Endometrial microvascular endothelial cells (primary cell): ENCODE results near the gene BLMH. TPM values are rescaled to one million over a fixed set of nuclear protein-coding genes. Genes with fewer than 3 reads are reported as not detected.
"Not testable (repeated sequence)": the region's sequence is repeated elsewhere in the genome, so short reads cannot be mapped to it uniquely, and the experiment has no call there.

Source experiments
- in situ Hi-C: cut with HindIII; loops from 2 replicates; pipeline ENCODE4 v1.10.0; 2017; ENCODE audit warnings: low sequenced_read_pairs, low pct_unique_long_range_greater_than_20kb; ENCODE audit errors: inconsistent ontology term
- total RNA-seq: library from RNA; depleted of rRNA; stranded (reverse); fragments of >200 nt; gene quantifications from one replicate; pipeline ENCODE4 v1.2.3, GENCODE V29; 2015; ENCODE audit errors: inconsistent ontology term

Gene BLMH
- total RNA-seq, 1 donor from 2014 or later, result 37.7 TPM

DNA sequence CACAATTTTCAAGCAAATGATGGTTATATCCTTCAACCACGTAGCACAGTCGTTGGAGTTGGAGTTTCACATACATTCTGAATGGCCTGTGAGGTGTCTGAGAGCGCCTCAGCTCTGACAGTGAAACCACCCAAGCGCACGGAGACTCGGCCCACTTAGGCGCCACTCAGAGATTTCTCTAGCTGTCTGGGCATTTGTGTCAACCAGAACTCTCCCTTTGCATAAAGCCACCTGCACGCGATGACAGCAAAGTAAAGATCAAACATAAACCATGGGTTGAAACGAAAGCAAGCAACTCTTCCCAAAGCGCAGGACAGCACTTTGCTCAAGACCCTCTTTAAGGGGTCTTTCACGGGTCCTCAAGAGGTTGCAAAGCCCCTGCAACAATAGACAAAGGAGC is 56.8 kb downstream of the BLMH start:
- in situ Hi-C loops, result no loop called here

DNA sequence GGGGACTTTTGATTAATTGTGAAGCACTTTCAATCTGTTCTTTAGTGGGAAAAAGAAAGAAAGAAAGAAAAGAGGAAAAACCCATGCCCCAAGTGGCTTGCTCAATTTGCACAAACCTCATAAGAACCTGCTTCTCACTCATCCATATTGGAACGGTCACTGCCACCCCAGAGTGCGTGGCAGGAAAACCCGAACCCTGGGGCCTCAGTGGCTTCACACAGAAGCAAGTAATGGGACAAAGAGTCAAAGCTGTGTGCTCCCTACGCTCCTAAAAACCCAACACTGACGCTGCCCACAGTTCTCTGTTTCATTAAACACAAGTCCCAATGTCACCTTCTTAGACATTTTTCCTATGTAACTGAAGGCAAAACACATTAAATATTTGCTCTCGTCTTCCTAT is 57.4 kb downstream of the BLMH start:
- in situ Hi-C loops, result no loop called here

DNA sequence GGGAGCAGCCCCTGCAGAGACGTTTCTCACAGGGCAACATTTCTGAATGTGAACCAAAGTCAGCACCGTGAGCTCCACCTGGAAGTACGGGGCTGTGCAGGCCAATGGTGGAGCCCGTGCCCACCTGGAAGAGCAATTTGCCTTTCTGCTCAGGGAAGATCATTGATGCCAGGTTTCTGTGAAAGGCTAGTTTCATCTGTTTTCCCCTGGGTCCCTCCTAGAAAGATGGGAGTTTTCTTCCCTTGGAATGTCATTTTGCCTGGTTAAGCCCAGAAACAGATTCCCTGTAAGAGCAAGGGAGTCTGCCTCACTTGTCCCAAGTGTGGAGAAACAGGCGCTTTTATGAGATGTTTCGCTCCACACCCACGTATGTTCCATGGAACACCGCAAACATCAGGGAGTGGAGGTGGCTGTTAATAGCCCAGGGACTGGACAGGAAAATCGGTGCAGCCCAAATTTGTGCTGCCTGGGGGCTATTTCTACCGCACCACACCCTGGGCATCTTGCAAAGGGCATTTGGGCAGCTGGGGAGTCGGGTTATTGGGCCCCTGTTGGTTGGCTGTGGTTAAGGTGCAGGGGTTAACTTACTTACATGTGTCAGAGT is 58.8 kb downstream of the BLMH start:
- in situ Hi-C loops, result no loop called here

DNA sequence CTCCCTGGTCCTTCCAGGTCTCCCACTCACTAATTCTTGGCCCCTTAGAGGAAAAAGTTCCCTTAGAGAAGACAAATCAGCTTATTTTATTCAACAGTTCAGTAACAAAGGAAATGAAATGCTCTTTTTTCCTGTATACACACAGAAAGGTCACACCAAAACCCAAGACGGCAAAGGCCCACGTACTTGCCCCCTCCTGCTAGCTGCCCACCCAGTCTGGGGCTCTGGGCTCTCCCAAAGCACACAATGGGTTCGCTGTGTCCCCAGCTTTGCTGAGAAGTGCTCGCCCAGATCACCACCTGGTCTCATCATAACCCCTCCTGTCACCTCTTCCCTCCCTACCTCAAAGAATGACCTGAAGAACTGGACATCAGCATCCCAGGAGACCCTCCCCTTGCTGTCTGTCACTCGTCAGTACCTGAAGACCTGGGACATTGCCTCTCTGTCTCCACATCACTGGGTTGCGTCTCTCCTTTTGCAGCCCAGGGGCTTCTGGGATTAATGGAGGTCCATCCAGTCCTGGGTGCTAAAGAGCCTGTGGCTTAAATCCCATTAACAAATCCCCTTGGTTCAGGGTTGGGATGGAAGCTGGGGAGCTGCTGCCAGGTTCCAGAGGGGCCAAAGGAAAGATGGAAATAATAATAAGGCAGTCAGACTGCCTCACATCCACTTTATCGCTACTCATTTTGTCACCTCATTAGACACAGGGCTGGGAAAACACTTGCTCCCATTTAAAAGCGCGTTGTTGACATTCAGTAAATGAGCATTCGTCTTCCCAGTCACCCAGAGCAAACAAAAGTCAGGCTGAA is 59.5 kb downstream of the BLMH start:
- in situ Hi-C loops, result no loop called here

DNA sequence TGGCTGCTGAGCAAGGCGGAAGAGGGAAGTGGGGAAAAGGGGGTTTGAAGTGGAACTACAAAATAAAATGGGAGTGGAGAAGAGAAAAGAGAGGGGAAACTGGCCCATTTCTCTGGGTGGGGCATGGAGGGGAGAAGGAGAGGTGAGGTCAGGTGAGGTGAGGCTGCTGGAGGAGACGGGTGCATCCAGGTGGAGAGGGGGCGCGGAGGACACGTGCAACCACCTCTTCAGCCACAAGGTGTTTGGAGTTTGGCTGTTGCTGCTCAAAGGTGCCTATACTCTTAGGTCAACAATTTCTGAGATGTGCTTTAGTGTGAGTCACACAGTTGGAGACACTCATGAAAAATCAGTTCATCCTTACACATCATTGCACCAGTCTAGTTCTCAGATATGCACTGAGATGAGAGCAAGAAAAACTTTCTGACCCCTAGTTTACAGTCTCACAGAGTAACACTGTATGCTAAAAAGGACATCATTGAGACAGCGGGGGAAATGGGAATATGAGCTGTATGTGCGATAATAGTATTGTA is 61.1 kb downstream of the BLMH start:
- in situ Hi-C loops, result no loop called here

DNA sequence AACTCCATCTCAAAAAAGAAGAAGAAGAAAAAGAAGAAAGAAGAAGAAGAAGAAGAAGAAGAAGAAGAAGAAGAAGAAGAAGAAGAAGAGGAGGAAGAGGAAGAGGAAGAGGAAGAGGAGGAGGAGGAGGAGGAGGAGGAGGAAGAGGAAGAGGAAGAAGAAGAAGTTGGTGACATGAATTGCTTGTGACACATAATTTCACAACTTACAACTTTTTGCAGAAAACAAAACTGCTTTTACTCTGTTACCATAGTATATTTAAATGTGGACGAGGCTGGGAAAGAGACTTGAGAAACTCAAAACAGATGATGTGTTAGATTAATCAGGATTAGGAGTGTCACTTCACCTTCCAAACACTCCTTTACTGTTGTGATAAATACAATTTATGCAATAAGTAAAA is 61.7 kb downstream of the BLMH start:
- in situ Hi-C loops, result not testable (repeated sequence)

DNA sequence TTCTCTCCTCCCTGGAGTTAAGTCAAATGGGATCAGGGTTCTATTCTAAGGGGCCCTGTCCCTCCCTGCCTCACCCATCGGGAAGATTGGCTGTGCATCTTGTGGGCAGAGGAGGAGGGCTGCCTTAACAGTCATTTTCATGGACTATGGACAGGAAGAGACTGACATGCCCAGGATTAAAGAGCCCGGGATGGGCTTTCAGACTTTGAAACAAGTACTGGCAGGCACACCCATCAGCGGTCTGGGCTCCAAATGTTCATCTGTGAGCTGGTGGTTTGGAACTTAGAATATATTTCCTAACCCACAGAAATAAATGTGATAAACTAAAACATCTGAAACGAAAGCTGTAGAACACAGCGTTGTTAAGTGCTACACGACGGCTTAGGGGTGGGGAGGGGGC is 62.7 kb downstream of the BLMH start:
- in situ Hi-C loops, result no loop called here

DNA sequence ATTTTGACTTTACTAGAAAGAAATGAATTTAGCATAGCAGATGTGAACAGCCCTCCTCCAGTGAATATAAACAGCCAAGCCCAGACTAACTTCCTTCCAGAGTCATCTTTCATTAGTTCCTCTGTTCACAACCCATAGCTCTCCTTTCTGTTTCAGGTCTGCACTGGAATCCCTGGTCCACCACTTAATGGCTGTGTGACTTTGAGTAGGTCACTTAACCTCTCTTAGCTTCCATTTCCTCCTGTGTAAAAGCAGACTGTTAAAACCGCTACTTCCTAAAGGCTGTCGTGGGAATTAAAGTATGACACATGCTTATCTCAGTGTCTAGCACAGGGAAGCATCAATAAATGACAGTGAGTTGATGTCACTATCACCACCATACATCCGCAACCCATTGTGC is 63.7 kb downstream of the BLMH start:
- in situ Hi-C loops, result no loop called here

DNA sequence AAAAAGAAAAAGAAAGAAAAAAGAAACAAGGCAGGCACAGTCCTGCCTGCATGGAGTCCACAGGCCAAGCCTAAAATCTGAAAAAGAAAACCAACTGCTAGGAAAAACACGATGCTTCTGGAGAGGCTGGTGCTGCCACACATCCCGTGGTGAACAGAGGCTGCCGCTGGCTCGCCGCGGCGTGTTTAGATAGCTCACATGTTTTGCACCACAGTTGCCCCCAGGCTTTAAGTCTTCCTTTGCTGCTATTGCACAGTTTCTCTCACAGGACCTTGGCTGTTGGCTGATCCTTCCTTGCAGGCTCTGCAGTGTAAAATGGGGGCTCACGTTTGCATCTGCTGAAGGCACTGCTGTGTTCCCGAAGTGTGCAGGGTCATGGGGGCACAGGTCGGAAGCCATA is 64.9 kb downstream of the BLMH start:
- in situ Hi-C loops, result no loop called here

DNA sequence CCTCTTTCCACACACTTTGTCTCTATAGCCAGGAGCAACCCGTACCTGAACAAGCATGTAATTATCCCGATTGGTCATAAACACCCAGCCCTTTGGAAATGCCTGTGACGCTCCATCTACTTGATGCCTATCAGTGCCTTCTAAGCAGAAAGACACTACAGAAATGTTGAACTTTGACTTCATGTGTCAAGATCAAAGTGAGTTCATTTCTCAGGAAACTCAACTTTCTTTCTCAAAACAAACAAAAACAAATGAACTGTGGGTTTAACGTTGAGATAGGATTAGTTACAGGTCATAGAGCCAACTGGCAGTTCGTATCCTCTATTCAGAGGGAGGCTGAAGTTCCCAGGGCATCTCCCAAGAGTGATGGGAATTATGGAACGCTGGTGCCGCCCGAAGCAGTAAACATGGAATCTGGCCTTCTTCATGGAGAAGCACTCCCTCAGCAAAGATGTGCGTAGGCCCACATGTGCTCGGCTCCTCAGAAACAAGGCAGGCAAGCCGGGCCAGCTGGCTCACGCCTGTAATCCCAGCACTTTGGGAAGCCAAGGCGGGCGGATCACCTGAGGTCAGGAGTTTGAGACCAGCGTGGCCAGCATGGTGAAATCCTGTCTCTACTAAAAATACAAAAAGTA is 65.7 kb downstream of the BLMH start:
- in situ Hi-C loops, result no loop called here

DNA sequence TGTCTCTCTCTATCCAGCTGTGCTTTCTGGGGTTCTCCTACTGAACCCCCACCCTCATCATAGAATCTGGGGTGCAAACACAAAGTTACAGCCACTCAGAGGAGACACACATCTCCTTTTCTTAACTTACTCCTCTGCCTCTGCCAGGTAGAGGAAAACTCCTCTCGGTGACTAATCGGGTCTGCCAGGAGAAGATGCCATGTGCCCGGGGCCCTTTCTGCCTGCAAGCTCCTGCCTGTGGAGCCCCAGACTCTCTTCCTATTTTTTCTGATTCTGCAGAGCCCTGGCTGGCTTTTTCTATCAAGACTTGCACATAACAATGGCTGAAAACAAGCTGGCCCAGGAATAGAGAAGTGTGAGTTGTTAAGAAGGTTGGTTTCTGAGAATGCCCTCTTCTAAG is 66.6 kb downstream of the BLMH start:
- in situ Hi-C loops, result no loop called here

DNA sequence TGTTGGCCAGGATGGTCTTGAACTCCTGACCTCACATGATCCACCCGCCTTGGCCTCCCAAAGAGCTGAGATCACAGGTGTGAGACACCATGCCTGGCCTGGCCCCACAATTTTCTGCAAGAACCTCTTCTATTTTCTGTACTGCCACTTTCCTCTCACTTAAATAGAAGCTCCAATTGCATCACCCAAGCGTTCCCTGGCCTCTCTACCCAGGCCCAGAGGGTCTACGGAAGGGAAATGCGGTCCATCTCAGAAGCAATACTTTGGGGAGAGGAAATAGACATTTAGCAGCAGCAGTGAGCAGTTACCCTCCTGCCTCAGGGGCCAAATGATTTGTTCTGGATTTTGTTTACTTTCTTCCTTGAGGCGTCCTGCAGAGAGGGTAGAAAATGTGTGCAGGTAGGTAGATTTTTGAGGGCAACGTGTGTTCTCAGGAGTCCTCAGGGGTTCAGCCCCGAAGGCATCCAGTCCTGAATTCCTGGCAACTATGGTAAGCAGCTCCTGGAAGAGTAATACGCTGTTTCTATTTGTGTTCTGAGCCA is 67.3 kb downstream of the BLMH start:
- in situ Hi-C loops, result no loop called here

DNA sequence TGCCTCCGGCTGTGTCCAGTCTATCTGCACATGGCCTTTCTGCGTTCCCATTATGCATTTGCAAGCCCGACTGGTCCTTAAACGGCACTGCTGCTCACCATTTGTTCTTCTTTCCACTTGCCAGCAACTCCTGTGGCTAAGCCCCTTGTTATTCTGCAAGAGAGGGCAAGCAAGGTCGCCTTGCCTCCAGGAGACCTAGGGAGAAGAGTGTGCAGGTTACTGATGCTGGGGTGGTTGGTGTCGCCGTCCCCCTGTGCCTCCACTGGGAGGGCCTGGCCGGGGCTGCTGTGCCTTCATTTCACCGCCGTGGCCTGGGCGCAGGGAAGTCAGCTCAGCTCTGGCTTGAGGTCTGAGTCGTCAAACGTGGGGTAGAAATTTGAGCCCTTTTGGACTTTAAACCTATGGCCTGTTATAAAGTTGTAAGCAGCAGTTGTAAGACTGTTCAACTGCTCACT is 69.0 kb downstream of the BLMH start:
- in situ Hi-C loops, result no loop called here

DNA sequence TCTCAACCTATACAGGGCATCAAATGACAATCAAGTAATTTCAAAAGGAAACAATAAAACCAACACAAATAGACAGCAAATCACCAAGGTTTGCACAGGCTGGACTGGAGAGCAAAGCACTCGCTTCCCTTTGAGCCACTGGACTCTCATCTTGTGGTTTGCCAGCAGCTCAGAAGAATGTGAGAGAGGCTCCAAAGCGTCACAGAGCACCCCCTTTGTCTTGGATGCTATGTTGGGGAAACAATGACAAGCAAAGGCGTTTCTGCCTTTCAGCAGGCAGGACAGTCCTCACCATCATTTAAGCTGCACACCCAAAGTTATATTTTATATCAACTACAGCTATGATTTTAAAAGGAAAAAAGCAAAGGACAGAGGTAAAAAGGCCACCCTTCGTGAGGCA is 69.5 kb downstream of the BLMH start:
- in situ Hi-C loops, result no loop called here

DNA sequence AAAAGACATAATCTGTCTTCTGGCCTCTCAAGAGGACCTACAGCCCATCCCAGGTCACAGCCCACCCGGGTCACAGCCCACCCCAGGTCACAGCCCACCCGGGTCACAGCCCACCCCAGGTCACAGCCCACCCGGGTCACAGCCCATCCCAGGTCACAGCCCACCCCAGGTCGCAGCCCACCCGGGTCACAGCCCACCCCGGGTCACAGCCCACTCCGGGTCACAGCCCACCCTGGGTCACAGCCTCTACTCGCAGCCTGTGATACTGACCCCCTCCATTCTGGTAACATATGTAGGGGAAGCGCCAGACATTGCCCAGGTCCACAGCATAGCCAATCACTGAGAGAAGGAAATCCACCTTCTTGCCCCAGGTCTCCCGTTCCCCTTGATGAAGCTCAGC is 70.4 kb downstream of the BLMH start:
- in situ Hi-C loops, result no loop called here

DNA sequence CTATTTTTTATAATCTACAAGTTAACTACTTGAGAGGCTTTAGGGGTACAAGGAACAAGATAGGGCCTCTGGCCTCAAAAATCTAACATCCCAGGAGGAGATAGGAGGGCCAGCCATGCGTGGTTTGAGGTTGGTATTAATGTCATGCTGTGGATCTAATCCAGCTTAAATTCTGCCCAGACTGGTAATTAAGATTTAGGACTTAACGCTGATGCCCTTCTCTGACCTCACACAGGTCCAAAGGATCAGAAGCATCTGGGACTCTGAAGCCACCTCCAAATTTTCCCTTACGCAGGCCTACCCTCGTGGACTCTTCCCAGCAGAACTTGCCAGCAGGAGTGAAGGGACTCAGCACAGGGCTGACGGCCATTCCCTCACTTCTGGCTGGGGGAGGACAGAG is 71.3 kb downstream of the BLMH start:
- in situ Hi-C loops, result no loop called here

DNA sequence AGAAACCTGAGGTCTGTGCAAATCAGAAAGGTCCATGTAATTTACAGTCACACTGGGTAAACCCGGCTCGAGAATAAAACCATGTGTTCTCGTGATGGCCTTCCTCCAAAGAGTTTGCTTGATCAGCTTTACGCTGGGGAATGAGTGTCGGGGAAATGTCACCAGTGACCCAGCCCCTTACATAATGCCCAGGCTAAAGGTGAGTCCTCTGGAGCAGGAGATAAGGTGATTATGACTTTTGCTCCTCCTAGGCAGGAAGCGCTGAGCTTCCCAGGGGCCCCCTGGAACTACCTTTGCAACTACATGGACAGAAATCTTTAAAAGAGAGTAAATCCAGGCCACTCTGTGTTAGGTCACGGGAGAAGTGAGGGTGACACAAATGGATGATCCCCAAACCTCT is 71.9 kb downstream of the BLMH start:
- in situ Hi-C loops, result no loop called here

DNA sequence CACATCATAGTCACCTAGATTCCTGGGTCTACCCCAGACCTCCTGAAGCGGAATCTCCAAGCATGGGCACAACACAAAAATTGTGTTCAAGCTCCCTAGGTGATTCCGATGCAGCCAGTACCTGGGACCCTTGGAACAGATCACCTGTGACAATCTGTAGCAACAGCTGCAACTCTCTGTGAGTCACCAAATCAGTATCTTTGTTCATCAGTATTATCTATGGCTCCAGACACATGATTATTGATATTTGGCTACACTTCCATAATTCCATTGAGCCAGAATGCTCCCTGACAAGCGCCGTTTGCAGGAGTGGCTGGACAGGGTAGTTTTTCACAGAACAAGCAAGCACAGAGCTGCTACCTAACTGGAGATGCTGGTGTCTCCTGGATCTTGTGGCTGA is 72.4 kb downstream of the BLMH start:
- in situ Hi-C loops, result no loop called here

DNA sequence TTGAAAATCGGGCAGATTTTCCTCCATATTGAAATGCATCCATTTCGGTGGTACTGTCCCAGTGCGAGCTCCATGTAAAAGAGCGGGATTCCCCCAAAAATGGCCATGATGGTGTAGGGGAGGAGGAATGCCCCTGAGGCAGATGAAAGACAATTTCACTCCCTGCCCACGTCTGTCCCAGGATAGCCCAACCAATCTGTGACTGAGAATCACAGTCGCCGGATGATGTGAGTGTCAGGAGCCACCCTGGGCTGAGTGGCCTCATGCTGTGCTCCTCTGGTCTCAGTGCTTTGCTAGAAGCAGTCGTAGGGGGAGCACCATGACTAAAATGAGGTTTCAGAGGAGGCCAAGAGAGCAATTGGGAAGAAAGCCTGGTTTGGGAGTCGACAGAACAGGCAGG is 72.9 kb downstream of the BLMH start:
- in situ Hi-C loops, result no loop called here

DNA sequence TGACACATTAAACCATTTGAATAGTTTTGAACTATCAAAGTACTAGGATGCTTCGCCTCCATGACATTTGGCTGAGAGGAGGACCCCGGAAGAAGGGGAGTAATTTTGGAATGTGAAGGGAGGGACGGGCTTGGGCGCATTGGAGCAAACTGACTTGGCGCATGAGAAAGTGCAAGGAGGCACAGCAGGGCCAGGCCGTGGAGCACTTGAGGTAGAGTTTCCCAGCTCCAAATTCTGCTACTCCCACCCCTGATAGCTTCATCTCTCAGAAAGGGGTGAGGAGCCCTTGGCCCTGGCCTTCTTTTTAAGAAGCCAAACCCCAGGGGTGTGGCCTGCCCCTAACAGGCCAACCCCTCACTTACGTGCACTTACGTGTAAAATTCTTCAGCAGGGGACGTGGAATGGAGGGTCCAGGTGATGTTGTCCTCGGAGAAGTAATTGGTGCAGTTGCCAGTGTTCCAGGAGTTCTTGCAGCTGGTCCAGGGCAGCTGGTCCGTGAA is 73.9 kb downstream of the BLMH start:
- in situ Hi-C loops, result no loop called here
